Fibroblast of mammary gland (primary cell): ENCODE measurements around the gene STARD3NL.
"Not testable (repeated sequence)": the region's sequence is repeated elsewhere in the genome, so short reads cannot be mapped to it uniquely, and the experiment has no call there.

Source experiments
- DNase-seq: peaks from one replicate; pipeline ENCODE4 v3.0.0-alpha.2; 2010; ENCODE audit warnings: low read depth
- H3K4me3 ChIP-seq: 2 replicates; pipeline ENCODE4 v1.5.1; 2011; ENCODE audit warnings: low read depth, mild to moderate bottlenecking, low read length, moderate library complexity; ENCODE audit not compliant: control insufficient read depth
- CTCF ChIP-seq: conservative IDR thresholded peaks from 2 replicates; pipeline ENCODE4 v1.5.1; 2011; ENCODE audit warnings: low read depth, low read length, inconsistent platforms; ENCODE audit not compliant: control insufficient read depth, insufficient read depth

STARD3NL gene

GRCh38 chr7:38245409-38245977, 67.4 kb downstream of the STARD3NL start:
- no peak overlapping the region for H3K4me3 ChIP-seq
- DNase-seq = no peak
- TF ChIP-seq CTCF = no peak

GRCh38 chr7:38248069-38248567, 70.1 kb downstream of the STARD3NL start:
- H3K4me3 ChIP-seq = no peak overlapping the region
- no peak for DNase-seq
- no peak for TF ChIP-seq CTCF

- DNase-seq, H3K4me3 ChIP-seq: not testable (repeated sequence)
Observed at GRCh38 chr7:38249849-38250248, 71.8 kb downstream of the STARD3NL start.

- no peak for DNase-seq
- no peak overlapping the region for H3K4me3 ChIP-seq
- no peak for TF ChIP-seq CTCF
Observed at GRCh38 chr7:38257350-38257677, 79.3 kb downstream of the STARD3NL start.

- H3K4me3 ChIP-seq, DNase-seq: not testable (repeated sequence)
Observed at GRCh38 chr7:38259157-38259556, 81.1 kb downstream of the STARD3NL start.

- DNase-seq = not testable (repeated sequence)
Observed at GRCh38 chr7:38261601-38262000, 83.6 kb downstream of the STARD3NL start.

GRCh38 chr7:38262026-38262425, 84.0 kb downstream of the STARD3NL start:
- DNase-seq, H3K4me3 ChIP-seq: not testable (repeated sequence)

More at GRCh38 chr7:38261601-38262000, 83.6 kb downstream of the STARD3NL start:
- not testable (repeated sequence) for H3K4me3 ChIP-seq

- no peak for TF ChIP-seq CTCF
- no peak for DNase-seq
- no peak overlapping the region for H3K4me3 ChIP-seq
Observed at GRCh38 chr7:38262545-38262944, 84.5 kb downstream of the STARD3NL start.

- H3K4me3 ChIP-seq, DNase-seq: not testable (repeated sequence)
Observed at GRCh38 chr7:38263274-38263673, 85.2 kb downstream of the STARD3NL start.

- DNase-seq, H3K4me3 ChIP-seq: not testable (repeated sequence)
Observed at GRCh38 chr7:38264602-38265001, 86.6 kb downstream of the STARD3NL start.

- H3K4me3 ChIP-seq, DNase-seq: not testable (repeated sequence)
Observed at GRCh38 chr7:38265958-38266357, 87.9 kb downstream of the STARD3NL start.

GRCh38 chr7:38269704-38270346, 91.8 kb downstream of the STARD3NL start:
- not testable (repeated sequence) for DNase-seq, H3K4me3 ChIP-seq

GRCh38 chr7:38270405-38270804, 92.4 kb downstream of the STARD3NL start:
- not testable (repeated sequence) for H3K4me3 ChIP-seq, DNase-seq
